Adrenal gland (tissue), 12 donors: ENCODE data around the gene COL20A1. TPM values are rescaled to one million over a fixed set of nuclear protein-coding genes. Genes with fewer than 3 reads are reported as not detected.

Experiments used
- DNase-seq, 7 donors: peaks; one replicate each; pipeline ENCODE4 v3.0.0-alpha.2; 2019 to 2020
- H3K27ac ChIP-seq, 5 donors: fragments of 200-600 bp; sonication (generic) in 4 of 5; 1 replicate in 3 of 5; 2 replicates in 2 of 5; pipeline versions ENCODE4 v1.5.1 to v1.8.0; 2016 to 2020; ENCODE audit warnings: mild to moderate bottlenecking in 1 of 5
- H3K27me3 ChIP-seq: fragments of 200-600 bp; 2 replicates; pipeline ENCODE4 v1.8.0; 2021
- H3K36me3 ChIP-seq, 2 donors: fragments of 200-600 bp; replicated peaks in 1 of 2; 1 replicate in 1 of 2; 2 replicates in 1 of 2; pipeline versions ENCODE4 v1.5.1 to v1.8.0; 2018 to 2022
- H3K4me1 ChIP-seq, 2 donors: fragments of 200-600 bp; replicated peaks in 1 of 2; 1 replicate in 1 of 2; 2 replicates in 1 of 2; pipeline versions ENCODE4 v1.5.1 to v1.8.0; 2018 to 2021
- H3K4me3 ChIP-seq, 4 donors: fragments of 200-600 bp; sonication (generic) in 3 of 4; one replicate each; pipeline ENCODE4 v1.5.1; 2016 to 2018
- H3K9me3 ChIP-seq, 3 donors: fragments of 200-600 bp; sonication (generic) in 1 of 3; replicated peaks in 1 of 3; 1 replicate in 2 of 3; 2 replicates in 1 of 3; pipeline versions ENCODE4 v1.5.1 to v1.8.0; 2016 to 2021
- CTCF ChIP-seq, 6 experiments: fragments of 450-650 bp in 4 of 6; fragments of 200-600 bp in 2 of 6; sonication (generic) in 1 of 6; IDR thresholded peaks; 1 replicate in 5 of 6; 2 replicates in 1 of 6; pipeline versions ENCODE4 v1.5.1 to v1.8.0; 2016 to 2021; ENCODE audit warnings: antibody characterized with exemption in 6 of 6, mild to moderate bottlenecking in 2 of 6, moderate library complexity in 1 of 6
- POLR2A ChIP-seq, 2 donors: fragments of 450-650 bp; IDR thresholded peaks; one replicate each; pipeline ENCODE4 v1.6.1; 2017; ENCODE audit warnings: antibody characterized with exemption in 2 of 2, mild to moderate bottlenecking in 2 of 2, moderate library complexity in 1 of 2
- WGBS, 4 donors: extraction: QIAGEN DNeasy Blood & Tissue Kit in 2 of 4; methylation state at CpG; one replicate each; pipeline versions ENCODE4 v1.1.5 to v1.1.7; 2013 to 2017; 5-methylcytosine and 5-hydroxymethylcytosine counted together
- intact Hi-C, 2 donors: fragments of 100-400 bp; cut with DNase I; formaldehyde crosslinking; loops; one replicate each; pipeline versions ENCODE4 v1.14.1 to v1.15.0; 2022 to 2023
- polyA plus RNA-seq, 3 donors: library from polyadenylated mRNA; stranded (reverse); fragments of 200-250 nt in 2 of 3; fragments of 350-450 nt in 1 of 3; fragmentation: Illumina TruSeq in 1 of 3; extraction: RNeasy Lipid Tissue Mini Kit (QIAGEN cat#74804) in 1 of 3; gene quantifications; one replicate each; pipeline ENCODE4 v1.2.3, GENCODE V29; 2013 to 2014
- total RNA-seq, 9 donors: library from RNA; depleted of rRNA in 4 of 9; stranded (reverse); fragments of >200 nt in 4 of 9; fragments of 120-200 nt in 1 of 9; fragmentation: NEBNext Ultra II Directional in 1 of 9; extraction: Animal tissue kit (Norgen Biotek cat#: 25700) in 1 of 9; gene quantifications; one replicate each; pipeline versions ENCODE4 v1.1.0 to v1.2.4, GENCODE V29; 2013 to 2023
- donor health status: healthy with polysubstance abuse.
- donor health status: Bipolar disorder and iron deficiency.
- donor health status: DM: yes; HTN: yes; CAD: no.
- donor health status: DM: no; HTN: no; CAD: no.
- donor health status: DM: no; HTN: no; CAD: no.
- donor health status: DM: yes; HTN: yes; CAD: no.

The COL20A1 gene
- total and polyA plus RNA-seq, 12 donors: 0.09 to 0.97 (median 0.26) TPM; not detected in 6

GRCh38 chr20:63317061-63317460 is 24.1 kb downstream of the COL20A1 start:
- intact Hi-C loops: no loop called here
- Histone ChIP-seq H3K36me3 (no peaks in the 10 kb centered on the region), H3K9me3 (no peaks in the 10 kb centered on the region), H3K4me1 (no peaks in the 10 kb centered on the region), H3K4me3 (no peak overlapping the region), H3K27ac (no peak overlapping the region), H3K27me3 (no peaks in the 10 kb centered on the region)
- WGBS, 4 donors: 81 to 98% (median 94%) methylated on average over 6 of the region's 6 CpGs
- TF ChIP-seq POLR2A (IDR thresholded peaks at IDR 0.05) (no peak), CTCF (IDR thresholded peaks at IDR 0.05) (no peak)
- peak in 1 of 7 donors; percentile 0 for DNase-seq

- no peaks in the 10 kb centered on the region for H3K36me3 ChIP-seq
- DNase-seq: peak in 1 of 7 donors; percentile 3
- no peak overlapping the region for H3K4me3 ChIP-seq
- no peak for TF ChIP-seq POLR2A (IDR thresholded peaks at IDR 0.05)
- no peak for TF ChIP-seq CTCF (IDR thresholded peaks at IDR 0.05)
- no peaks in the 10 kb centered on the region for H3K4me1 ChIP-seq
- intact Hi-C loops: no loop called here
- H3K9me3 ChIP-seq: no peaks in the 10 kb centered on the region
- 79 to 90% (median 83%) methylated on average over 14 to 18 of the region's 18 CpGs for WGBS, 4 donors
- no peak overlapping the region for H3K27ac ChIP-seq
- H3K27me3 ChIP-seq: no peaks in the 10 kb centered on the region
Measured at GRCh38 chr20:63317601-63318291, 24.8 kb downstream of the COL20A1 start.

DNA sequence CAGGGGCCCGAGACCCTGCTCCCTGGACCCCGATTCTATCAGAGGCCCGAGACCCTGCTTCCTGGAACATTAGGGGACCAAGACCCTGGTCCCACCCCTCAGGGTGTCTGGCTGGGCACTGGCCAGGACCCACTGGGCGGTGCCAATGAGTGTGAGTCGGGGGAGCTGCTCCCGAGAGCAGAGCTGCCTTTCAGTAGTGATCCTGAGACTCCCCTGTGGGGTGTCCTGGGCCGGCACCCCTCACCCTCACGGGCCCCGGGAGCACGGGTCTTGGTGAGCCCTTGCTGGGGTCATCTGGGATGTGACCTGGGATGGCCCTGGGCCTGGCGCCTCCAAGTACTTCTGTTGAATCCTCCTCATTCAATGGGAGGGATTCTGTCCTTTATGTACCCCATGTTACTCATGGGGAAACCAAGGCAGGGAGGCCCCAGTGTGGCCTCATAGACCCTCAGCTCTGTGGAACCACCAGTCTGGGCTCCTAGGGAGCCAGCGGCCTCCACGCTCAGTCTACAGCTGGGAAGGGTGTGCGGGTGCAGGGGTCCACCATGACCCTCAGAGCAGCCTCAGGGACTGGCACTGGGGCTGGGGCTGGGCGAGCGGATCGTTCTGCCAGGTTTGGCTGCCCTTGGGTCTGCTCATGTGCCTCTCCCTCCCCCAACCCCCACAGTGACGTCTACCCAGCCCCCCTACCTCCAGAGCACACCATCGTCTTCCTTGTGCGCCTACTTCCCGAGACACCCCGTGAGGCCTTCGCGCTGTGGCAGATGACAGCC is 25.6 kb downstream of the COL20A1 start:
- intact Hi-C loops: no loop called here
- no peaks in the 10 kb centered on the region for H3K36me3 ChIP-seq
- 89 to 100% (median 93%) methylated on average over 1 to 24 of the region's 24 CpGs for WGBS, 4 donors
- TF ChIP-seq POLR2A (IDR thresholded peaks at IDR 0.05) (no peak), CTCF (IDR thresholded peaks at IDR 0.05) (no peak)
- DNase-seq: peak in 1 of 7 donors; percentile 6
- no peaks in the 10 kb centered on the region for H3K27me3 ChIP-seq
- no peak overlapping the region for H3K4me3 ChIP-seq
- no peaks in the 10 kb centered on the region for H3K4me1 ChIP-seq
- no peaks in the 10 kb centered on the region for H3K9me3 ChIP-seq
- H3K27ac ChIP-seq: no peak overlapping the region

DNA sequence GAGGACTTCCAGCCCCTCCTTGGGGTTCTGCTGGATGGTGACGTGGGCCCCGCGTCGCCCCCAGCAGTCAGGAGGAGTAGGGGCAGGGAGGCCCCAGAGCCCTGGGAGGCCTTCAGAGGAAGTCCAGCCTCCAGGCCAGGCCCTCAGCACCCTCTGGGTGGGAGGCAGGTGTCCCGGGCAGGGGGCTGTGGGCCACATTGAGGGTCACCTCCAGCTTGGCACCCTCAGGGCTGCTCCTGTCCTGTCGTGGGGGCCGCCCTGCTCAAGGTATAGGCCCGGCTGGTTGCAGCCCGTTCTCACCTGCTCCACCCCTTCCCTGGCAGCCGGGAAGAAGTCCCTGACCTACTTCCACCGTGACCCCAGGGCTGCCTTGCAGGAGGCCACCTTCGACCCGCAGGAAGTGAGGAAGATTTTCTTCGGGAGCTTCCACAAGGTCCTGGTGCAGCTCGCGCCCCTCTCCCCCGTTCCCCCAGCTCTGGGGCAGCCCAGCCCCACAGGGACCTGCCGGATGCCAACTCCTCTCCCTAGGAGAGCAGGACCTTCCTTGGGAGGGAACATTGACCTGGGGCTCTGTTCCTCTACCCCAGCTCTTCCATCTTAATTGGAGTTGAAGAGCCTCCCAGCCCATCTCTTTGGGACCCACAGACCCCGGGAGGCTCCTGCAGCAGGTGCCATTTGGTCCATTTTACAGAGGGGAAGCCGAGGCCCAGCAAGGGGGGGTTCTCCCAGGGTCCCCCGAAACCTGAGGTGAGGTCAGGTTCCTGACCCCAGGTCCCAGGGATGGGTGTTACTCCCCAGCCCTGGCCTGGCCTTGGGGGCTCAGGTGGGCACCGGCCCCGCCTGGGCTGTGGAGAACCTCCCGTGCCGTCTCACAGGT is 26.4 kb downstream of the COL20A1 start:
- Histone ChIP-seq H3K27ac (no peak overlapping the region), H3K9me3 (no peaks in the 10 kb centered on the region), H3K4me3 (no peak overlapping the region), H3K4me1 (no peaks in the 10 kb centered on the region), H3K36me3 (no peaks in the 10 kb centered on the region), H3K27me3 (no peaks in the 10 kb centered on the region)
- DNase-seq: peak in 1 of 7 donors; percentile 11
- intact Hi-C loops: no loop called here
- no peak for TF ChIP-seq POLR2A (IDR thresholded peaks at IDR 0.05)
- no peak for TF ChIP-seq CTCF (IDR thresholded peaks at IDR 0.05)
- 62 to 76% (median 64%) methylated on average over 8 to 25 of the region's 25 CpGs for WGBS, 4 donors
